OCI-LY7 (cell line): ENCODE results near the gene PAGR1.

Experiments
- EZH2phosphoT487 ChIP-seq: fragments of 200-600 bp; sonication (generic); IDR thresholded peaks from 2 replicates; pipeline ENCODE4 v1.6.1; 2018; ENCODE audit warnings: low read depth, borderline replicate concordance, mild to moderate bottlenecking, mixed run types, antibody characterized with exemption, low read length, moderate library complexity, mixed read lengths
- TF ChIP-seq, protein P1 (sequence below): fragments of 200-600 bp; sonication (generic); conservative IDR thresholded peaks from 2 replicates; pipeline ENCODE4 v1.5.1; 2014; ENCODE audit warnings: mild to moderate bottlenecking, antibody characterized with exemption, low read length, moderate library complexity, mixed read lengths

DNA sequence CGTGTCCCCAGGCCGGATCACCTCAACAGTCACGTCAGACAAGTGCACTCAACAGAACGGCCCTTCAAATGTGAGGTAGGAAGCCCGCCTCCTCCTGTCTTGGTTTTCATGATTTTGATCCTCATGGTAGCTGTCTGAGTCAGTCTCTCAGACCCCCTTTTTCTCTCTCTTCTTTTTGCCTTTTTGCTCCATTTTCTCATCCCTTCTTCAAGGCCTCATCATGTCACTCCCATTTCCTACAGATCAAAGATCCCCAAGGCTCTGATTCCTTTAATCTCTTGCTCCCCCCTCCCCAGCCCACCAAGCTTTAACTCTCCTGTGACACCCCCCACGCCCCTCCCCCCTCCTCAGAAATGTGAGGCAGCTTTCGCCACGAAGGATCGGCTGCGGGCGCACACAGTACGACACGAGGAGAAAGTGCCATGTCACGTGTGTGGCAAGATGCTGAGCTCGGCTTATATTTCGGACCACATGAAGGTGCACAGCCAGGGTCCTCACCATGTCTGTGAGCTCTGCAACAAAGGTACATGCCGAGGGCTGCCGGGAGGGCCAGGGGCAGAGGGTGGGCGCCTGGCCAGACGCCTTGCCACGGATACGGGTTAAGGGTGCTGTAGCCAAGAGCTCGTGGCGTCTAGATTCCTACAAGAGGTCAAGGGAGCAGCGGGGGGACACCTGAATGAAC lies 7.6 kb upstream of the PAGR1 start:
- TF ChIP-seq, protein P1, sequence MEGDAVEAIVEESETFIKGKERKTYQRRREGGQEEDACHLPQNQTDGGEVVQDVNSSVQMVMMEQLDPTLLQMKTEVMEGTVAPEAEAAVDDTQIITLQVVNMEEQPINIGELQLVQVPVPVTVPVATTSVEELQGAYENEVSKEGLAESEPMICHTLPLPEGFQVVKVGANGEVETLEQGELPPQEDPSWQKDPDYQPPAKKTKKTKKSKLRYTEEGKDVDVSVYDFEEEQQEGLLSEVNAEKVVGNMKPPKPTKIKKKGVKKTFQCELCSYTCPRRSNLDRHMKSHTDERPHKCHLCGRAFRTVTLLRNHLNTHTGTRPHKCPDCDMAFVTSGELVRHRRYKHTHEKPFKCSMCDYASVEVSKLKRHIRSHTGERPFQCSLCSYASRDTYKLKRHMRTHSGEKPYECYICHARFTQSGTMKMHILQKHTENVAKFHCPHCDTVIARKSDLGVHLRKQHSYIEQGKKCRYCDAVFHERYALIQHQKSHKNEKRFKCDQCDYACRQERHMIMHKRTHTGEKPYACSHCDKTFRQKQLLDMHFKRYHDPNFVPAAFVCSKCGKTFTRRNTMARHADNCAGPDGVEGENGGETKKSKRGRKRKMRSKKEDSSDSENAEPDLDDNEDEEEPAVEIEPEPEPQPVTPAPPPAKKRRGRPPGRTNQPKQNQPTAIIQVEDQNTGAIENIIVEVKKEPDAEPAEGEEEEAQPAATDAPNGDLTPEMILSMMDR = no peak
- no peak for TF ChIP-seq EZH2phosphoT487
